Thyroid gland (tissue), 4 donors: ENCODE measurements around the gene FAR2. TPM values are rescaled to one million over a fixed set of nuclear protein-coding genes. Genes with fewer than 3 reads are reported as not detected.

Experiments
- DNase-seq, 2 donors: peaks; one replicate each; pipeline ENCODE4 v3.0.0-alpha.2; 2019
- H3K27ac ChIP-seq, 3 donors: fragments of 200-600 bp; sonication (generic); 1 replicate in 2 of 3; 2 replicates in 1 of 3; pipeline ENCODE4 v1.5.1; 2016 to 2019; ENCODE audit warnings: mild to moderate bottlenecking in 1 of 3, moderate library complexity in 1 of 3
- H3K27me3 ChIP-seq: fragments of 200-600 bp; sonication (generic); one replicate; pipeline ENCODE4 v1.5.1; 2019
- H3K36me3 ChIP-seq, 2 donors: fragments of 200-600 bp; sonication (generic); one replicate each; pipeline ENCODE4 v1.5.1; 2016 to 2019
- H3K4me1 ChIP-seq, 2 donors: fragments of 200-600 bp; sonication (generic); one replicate each; pipeline ENCODE4 v1.5.1; 2017 to 2019
- H3K4me3 ChIP-seq, 3 donors: fragments of 200-600 bp; sonication (generic); replicated peaks in 1 of 3; 1 replicate in 2 of 3; 2 replicates in 1 of 3; pipeline ENCODE4 v1.5.1; 2016; ENCODE audit warnings: mild to moderate bottlenecking in 1 of 3
- H3K9me3 ChIP-seq: fragments of 200-600 bp; sonication (generic); one replicate; pipeline ENCODE4 v1.5.1; 2017
- CTCF ChIP-seq, 6 experiments: fragments of 200-600 bp in 3 of 6; fragments of 450-650 bp in 3 of 6; sonication (generic) in 3 of 6; IDR thresholded peaks; one replicate each; pipeline ENCODE4 v1.5.1; 2016 to 2019; ENCODE audit warnings: antibody characterized with exemption in 6 of 6, mild to moderate bottlenecking in 2 of 6, inconsistent platforms in 1 of 6, moderate library complexity in 1 of 6
- POLR2A ChIP-seq, 2 donors: fragments of 450-650 bp; IDR thresholded peaks; one replicate each; pipeline ENCODE4 v1.6.1; 2017; ENCODE audit warnings: antibody characterized with exemption in 2 of 2, mild to moderate bottlenecking in 2 of 2, moderate library complexity in 1 of 2
- WGBS, 2 donors: methylation state at CpG; one replicate each; pipeline ENCODE4 v1.1.5; 2017; 5-methylcytosine and 5-hydroxymethylcytosine counted together
- intact Hi-C: fragments of 100-400 bp; cut with DNase I; formaldehyde crosslinking; loops from one replicate; pipeline ENCODE4 v1.15.1; 2023
- total RNA-seq, 4 donors: library from RNA; depleted of rRNA; stranded (reverse); fragments of >200 nt; gene quantifications; one replicate each; pipeline ENCODE4 v1.2.3, GENCODE V29; 2016

The FAR2 gene
- total RNA-seq, 4 donors from 2014 or later, result 3.2 to 9.1 (median 4.3) TPM

GRCh38 chr12:29211696-29212095, 62.6 kb downstream of the FAR2 start:
- H3K27ac ChIP-seq, result no peak overlapping the region
- no peaks in the 10 kb centered on the region for H3K9me3 ChIP-seq
- TF ChIP-seq POLR2A (IDR thresholded peaks at IDR 0.05) (no peak), CTCF (IDR thresholded peaks at IDR 0.05) (no peak)
- no peaks in the 10 kb centered on the region for H3K27me3 ChIP-seq
- no peaks in the 10 kb centered on the region for H3K4me1 ChIP-seq
- DNase-seq, result no peak
- WGBS, 2 donors, result 69 to 83% methylated on average over 2 of the region's 2 CpGs
- no peaks in the 10 kb centered on the region for H3K36me3 ChIP-seq
- no peak overlapping the region for H3K4me3 ChIP-seq
- intact Hi-C loops, result no loop called here

GRCh38 chr12:29212682-29213403, 63.8 kb downstream of the FAR2 start:
- WGBS, 2 donors, result 69 to 77% methylated on average over 4 of the region's 4 CpGs
- intact Hi-C loops, result no loop called here
- H3K9me3 ChIP-seq, result no peaks in the 10 kb centered on the region
- no peak for TF ChIP-seq POLR2A (IDR thresholded peaks at IDR 0.05)
- TF ChIP-seq CTCF (IDR thresholded peaks at IDR 0.05), result no peak
- DNase-seq, result no peak
- H3K4me1 ChIP-seq, result no peaks in the 10 kb centered on the region
- no peaks in the 10 kb centered on the region for H3K36me3 ChIP-seq
- no peaks in the 10 kb centered on the region for H3K27me3 ChIP-seq
- no peak overlapping the region for H3K27ac ChIP-seq
- H3K4me3 ChIP-seq, result no peak overlapping the region

- Histone ChIP-seq H3K4me1 (no peaks in the 10 kb centered on the region), H3K27me3 (no peaks in the 10 kb centered on the region), H3K4me3 (no peak overlapping the region), H3K27ac (no peak overlapping the region), H3K9me3 (no peaks in the 10 kb centered on the region), H3K36me3 (no peaks in the 10 kb centered on the region)
- 69 to 77% methylated on average over 2 of the region's 2 CpGs for WGBS, 2 donors
- intact Hi-C loops, result no loop called here
- DNase-seq, result no peak
- no peak for TF ChIP-seq CTCF (IDR thresholded peaks at IDR 0.05)
- TF ChIP-seq POLR2A (IDR thresholded peaks at IDR 0.05), result no peak
Measured at GRCh38 chr12:29216266-29216665, 67.2 kb downstream of the FAR2 start.

GRCh38 chr12:29216797-29217575, 67.9 kb downstream of the FAR2 start:
- H3K9me3 ChIP-seq, result no peaks in the 10 kb centered on the region
- no peak overlapping the region for H3K4me3 ChIP-seq
- WGBS, 2 donors, result 76 to 77% methylated on average over 5 of the region's 5 CpGs
- H3K36me3 ChIP-seq, result no peaks in the 10 kb centered on the region
- TF ChIP-seq POLR2A (IDR thresholded peaks at IDR 0.05), result no peak
- TF ChIP-seq CTCF (IDR thresholded peaks at IDR 0.05), result no peak
- intact Hi-C loops, result no loop called here
- no peaks in the 10 kb centered on the region for H3K4me1 ChIP-seq
- H3K27ac ChIP-seq, result no peak overlapping the region
- DNase-seq, result no peak
- H3K27me3 ChIP-seq, result no peaks in the 10 kb centered on the region
